MM.1S (cell line): Measurements from ENCODE around the gene AMY2A.

Experiments
- CTCF ChIP-seq: fragments of 300-600 bp; sonication (generic); IDR thresholded peaks from 2 replicates; pipeline ENCODE4 v1.5.1; 2016; ENCODE audit warnings: antibody characterized with exemption, low read length, mixed read lengths
- EZH2phosphoT487 ChIP-seq: fragments of 300-600 bp; sonication (generic); IDR thresholded peaks from 2 replicates; pipeline ENCODE4 v1.6.1; 2018; ENCODE audit warnings: antibody characterized with exemption, low read length

- TF ChIP-seq CTCF, result no peak
- no peak for TF ChIP-seq EZH2phosphoT487
These were observed 33.3 kb upstream of the AMY2A start for GRCh38 chr1:103583887-103584286.
